ENCODE data around the gene NUP93. TPM values are rescaled to one million over a fixed set of nuclear protein-coding genes. Genes with fewer than 3 reads are reported as not detected.

Gene NUP93
- polyA plus RNA-seq, 1 experiment = 46.4 TPM

- no peak for DNase-seq (ENCODE audit: low read depth, low spot score)
- Histone ChIP-seq H3K27me3 (ENCODE audit: control insufficient read depth, insufficient read depth, low read length) (no peaks in the 10 kb centered on the region), H3K27ac (ENCODE audit: low read depth, low read length) (no peak overlapping the region), H3K4me3 (ENCODE audit: low read depth, low read length) (no peak overlapping the region), H3K9me3 (ENCODE audit: control insufficient read depth, insufficient read depth, low read length) (peaks cover 9% of the 10 kb centered on the region)
- no peak for TF ChIP-seq CTCF (IDR thresholded peaks at IDR 0.05; ENCODE audit: low read depth, low read length)
- ChIA-PET CTCF (interaction anchor here (0.6 to 4.8 kb wide), 6 partner anchors 27 to 368 kb away, joined by 4 to 71 read pairs (median 21); no protein-coding TSS in a partner anchor), POLR2A (interaction anchor here (0.6 to 0.7 kb wide), 3 partner anchors 17 to 123 kb away, joined by 3 to 7 read pairs (median 4); partner anchors contain the start of gene MT1E)
These were observed 29.7 kb upstream of the NUP93 start for GRCh38 chr16:56700195-56700594.

- POLR2A ChIA-PET = interaction anchor here (0.6 to 0.7 kb wide), 2 partner anchors 18 to 124 kb away, joined by 3 to 7 read pairs; no protein-coding TSS in a partner anchor
- H3K27ac ChIP-seq (ENCODE audit: low read depth, low read length) = no peak overlapping the region
- no peaks in the 10 kb centered on the region for H3K27me3 ChIP-seq (ENCODE audit: control insufficient read depth, insufficient read depth, low read length)
These were observed 29.3 kb upstream of the NUP93 start for GRCh38 chr16:56700631-56701030.

GRCh38 chr16:56701534-56701933 lies 28.4 kb upstream of the NUP93 start:
- H3K4me3 ChIP-seq (ENCODE audit: low read depth, low read length) = no peak overlapping the region
- ChIA-PET POLR2A (interaction anchor here (0.6 to 1.3 kb wide), 4 partner anchors 19 to 93 kb away, joined by 3 to 9 read pairs (median 4); partner anchors contain the start of genes MT1E, MT1X and MT2A), CTCF (interaction anchor here (0.6 to 4.8 kb wide), 62 partner anchors 8 to 758 kb away, joined by 3 to 71 read pairs (median 6); partner anchors contain the start of genes BBS2, MT1X, MT2A and NUDT21)
- no peaks in the 10 kb centered on the region for H3K27me3 ChIP-seq (ENCODE audit: control insufficient read depth, insufficient read depth, low read length)
- peaks cover 5% of the 10 kb centered on the region for H3K9me3 ChIP-seq (ENCODE audit: control insufficient read depth, insufficient read depth, low read length)
- no peak overlapping the region for H3K27ac ChIP-seq (ENCODE audit: low read depth, low read length)
- no peak for TF ChIP-seq CTCF (IDR thresholded peaks at IDR 0.05; ENCODE audit: low read depth, low read length)
- no peak for DNase-seq (ENCODE audit: low read depth, low spot score)

More at GRCh38 chr16:56700631-56701030, 29.3 kb upstream of the NUP93 start:
- Histone ChIP-seq H3K4me3 (ENCODE audit: low read depth, low read length) (no peak overlapping the region), H3K9me3 (ENCODE audit: control insufficient read depth, insufficient read depth, low read length) (peaks cover 5% of the 10 kb centered on the region)
- TF ChIP-seq CTCF (IDR thresholded peaks at IDR 0.05; ENCODE audit: low read depth, low read length) = no peak
- no peak for DNase-seq (ENCODE audit: low read depth, low spot score)
- CTCF ChIA-PET = interaction anchor here (0.6 to 4.8 kb wide), 17 partner anchors 11 to 368 kb away, joined by 3 to 71 read pairs (median 10); partner anchors contain the start of gene MT1X

- TF ChIP-seq CTCF (IDR thresholded peaks at IDR 0.05; ENCODE audit: low read depth, low read length) = no peak
- Histone ChIP-seq H3K9me3 (ENCODE audit: control insufficient read depth, insufficient read depth, low read length) (no peaks in the 10 kb centered on the region; the same call in 1 of the 2 replicates), H3K27me3 (ENCODE audit: control insufficient read depth, insufficient read depth, low read length) (no peaks in the 10 kb centered on the region), H3K27ac (ENCODE audit: low read depth, low read length) (no peak overlapping the region), H3K4me3 (ENCODE audit: low read depth, low read length) (no peak overlapping the region)
- POLR2A ChIA-PET = interaction anchor here (1.3 kb wide), 2 partner anchors 20 to 77 kb away, joined by 4 to 9 read pairs; partner anchors contain the start of genes MT1E and MT1X
- DNase-seq (ENCODE audit: low read depth, low spot score) = no peak
- CTCF ChIA-PET = interaction anchor here (0.7 to 4.8 kb wide), 34 partner anchors 10 to 759 kb away, joined by 3 to 71 read pairs (median 7); partner anchors contain the start of genes BBS2, MT2A, NUDT21 and OGFOD1
These were observed 27.1 kb upstream of the NUP93 start for GRCh38 chr16:56702836-56703235.

Data from AG04450 (cell line).